Stimulated activated CD8-positive, alpha-beta memory T cell treated with anti-CD3 and anti-CD28 coated beads, Interleukin-12 subunit alpha, Interleukin-12 subunit beta, amount 100 ng/mL, for 4 hours (primary cell): Measurements from ENCODE around the gene CDX1.
"Not testable (repeated sequence)": the region's sequence is repeated elsewhere in the genome, so short reads cannot be mapped to it uniquely, and the experiment has no call there.

Source experiments
- DNase-seq: peaks from one replicate; pipeline ENCODE4 v3.0.0-alpha.2; 2020; ENCODE audit warnings: low read depth

The CDX1 gene

DNA sequence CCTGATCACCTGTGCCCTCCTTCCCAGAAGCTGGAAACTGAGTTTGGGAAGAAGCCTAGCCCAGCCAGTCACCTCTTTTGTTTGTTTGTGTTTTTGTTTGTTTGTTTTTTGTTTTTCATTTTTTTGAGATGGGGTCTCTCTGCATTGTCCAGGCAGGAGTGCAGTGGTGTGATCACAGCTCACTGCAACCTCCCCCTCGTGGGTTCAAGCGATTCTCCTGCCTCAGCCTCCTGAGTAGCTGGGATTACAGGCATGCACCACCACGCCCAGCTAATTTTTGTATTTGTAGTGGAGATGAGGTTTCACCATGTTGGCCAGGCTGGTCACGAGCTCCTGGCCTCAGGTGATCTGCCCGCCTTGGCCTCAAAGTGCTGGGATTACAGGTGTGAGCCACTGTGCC is 67.1 kb downstream of the CDX1 start:
- not testable (repeated sequence) for DNase-seq
